Skin epidermis (tissue), 12 donors: ENCODE measurements around the gene GPS1.

Experiments
- H3K27ac ChIP-seq, 21 experiments: fragments of 200-600 bp; sonication (generic) in 11 of 21; one replicate each; pipeline ENCODE4 v1.5.0; 2020; ENCODE audit warnings: mild to moderate bottlenecking in 3 of 21, inconsistent platforms in 2 of 21, moderate library complexity in 2 of 21
- H3K4me3 ChIP-seq, 7 experiments: fragments of 200-600 bp; sonication (generic) in 2 of 7; one replicate each; pipeline ENCODE4 v1.5.0; 2020; ENCODE audit warnings: inconsistent platforms in 2 of 7, mild to moderate bottlenecking in 2 of 7, moderate library complexity in 1 of 7

GPS1 gene

GRCh38 chr17:82065193-82065637 lies 13.5 kb downstream of the GPS1 start:
- peak overlapping the region; percentile 58 to 95 (median 67) for H3K4me3 ChIP-seq
- peak overlapping the region; percentile 18 to 96 (median 89) for H3K27ac ChIP-seq

GRCh38 chr17:82065638-82066303 lies 14.1 kb downstream of the GPS1 start, which contains the start of gene DUS1L:
DUS1L (minus strand) TSS chr17:82065804; CDS start chr17:82065059, 745 bp downstream.
- H3K27ac ChIP-seq: peak within 1 kb of the TSS; percentile 54 to 96 (median 90)
- peak within 1 kb of the TSS; percentile 58 to 95 (median 67) for H3K4me3 ChIP-seq

GRCh38 chr17:82070611-82071010 lies 18.9 kb downstream of the GPS1 start:
- H3K4me3 ChIP-seq: no peak overlapping the region

DNA sequence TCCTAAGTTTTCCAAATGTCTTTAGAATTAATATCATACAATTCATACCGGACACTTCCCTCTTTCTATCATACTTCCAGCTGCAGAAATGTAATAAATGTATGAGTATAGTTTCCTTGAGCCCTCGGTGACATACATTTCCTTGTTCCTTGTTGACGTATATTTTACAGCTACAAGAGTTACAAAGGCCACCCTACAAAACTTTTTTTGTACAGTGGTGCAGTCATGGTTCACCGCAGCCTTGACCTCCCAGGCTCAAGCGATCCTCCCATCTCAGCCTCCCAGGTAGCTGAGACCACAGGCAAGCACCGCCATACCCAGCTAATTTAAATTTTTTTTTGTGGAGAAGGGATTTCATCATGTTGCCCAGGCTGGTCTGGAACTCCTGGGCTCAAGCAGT lies 21.1 kb downstream of the GPS1 start:
- Histone ChIP-seq H3K27ac (no peak overlapping the region), H3K4me3 (no peak overlapping the region)

More at GRCh38 chr17:82070611-82071010, 18.9 kb downstream of the GPS1 start:
- no peak overlapping the region for H3K27ac ChIP-seq

DNA sequence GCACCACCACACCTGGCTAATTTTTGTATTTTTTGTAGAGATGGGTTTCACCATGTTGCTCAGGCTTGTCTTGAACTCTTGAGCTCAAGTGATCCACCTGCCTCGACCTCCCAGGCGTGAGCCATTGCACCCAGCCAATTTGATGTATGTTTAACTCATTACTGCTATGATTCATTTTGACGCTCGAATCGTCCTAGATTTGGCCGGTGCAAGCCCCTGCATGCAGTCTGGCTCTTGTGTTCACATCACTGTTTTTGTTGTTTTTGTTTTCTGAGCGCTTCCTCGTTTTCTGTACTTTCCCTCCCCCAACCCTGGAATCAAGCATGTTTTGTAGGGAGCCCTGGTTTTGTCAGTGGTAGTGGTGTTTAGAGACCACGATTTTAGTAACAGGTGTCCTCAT lies 21.7 kb downstream of the GPS1 start:
- H3K27ac ChIP-seq: no peak overlapping the region
- H3K4me3 ChIP-seq: no peak overlapping the region

GRCh38 chr17:82076018-82076784 lies 24.5 kb downstream of the GPS1 start:
- H3K27ac ChIP-seq: no peak overlapping the region
- H3K4me3 ChIP-seq: no peak overlapping the region

DNA sequence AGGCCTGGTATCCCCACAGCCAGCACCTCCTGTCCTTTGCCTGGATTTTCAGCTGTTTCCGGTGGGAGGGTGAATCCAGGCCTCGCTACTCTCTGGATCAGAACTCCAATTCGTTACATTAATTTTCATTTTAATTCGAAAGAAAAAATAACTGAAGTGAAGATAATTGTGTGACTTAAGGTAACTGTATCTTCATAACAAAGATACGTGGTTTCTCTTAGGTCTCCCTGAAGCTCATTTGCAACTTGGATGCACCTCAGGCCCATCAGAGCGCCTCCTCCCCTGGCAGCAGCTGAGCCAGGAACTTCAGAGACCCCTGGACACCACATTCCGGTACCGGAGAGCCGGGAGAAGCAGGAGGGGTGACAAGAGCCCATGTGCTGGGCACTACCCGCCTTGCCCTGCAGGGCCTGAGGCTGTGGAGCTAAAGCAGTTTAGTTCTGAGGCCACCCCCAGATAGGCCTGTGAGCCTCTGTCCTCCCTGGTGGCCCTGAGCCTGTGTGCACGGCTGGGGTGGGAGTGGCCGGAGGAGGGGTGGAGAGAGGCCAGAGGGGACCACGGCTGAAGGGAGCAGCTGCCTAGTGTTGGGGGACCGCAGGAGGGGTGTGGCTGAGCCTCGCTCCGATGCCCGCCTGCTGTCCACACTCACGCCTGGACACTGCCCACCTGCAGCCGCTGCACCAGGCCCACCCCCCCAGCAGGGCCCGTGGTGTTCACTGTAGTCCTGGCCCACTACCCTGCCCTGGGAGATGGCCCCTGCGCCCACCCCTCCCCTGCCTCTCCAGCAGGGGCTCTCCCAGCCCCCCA lies 25.3 kb downstream of the GPS1 start:
- no peak overlapping the region for H3K4me3 ChIP-seq

GRCh38 chr17:82077617-82078358 lies 26.1 kb downstream of the GPS1 start:
- Histone ChIP-seq H3K4me3 (no peak overlapping the region), H3K27ac (peak overlapping the region in 1 of 21 experiments; percentile 30)

More for the DNA sequence above, 25.3 kb downstream of the GPS1 start:
- no peak overlapping the region for H3K27ac ChIP-seq

GRCh38 chr17:82078433-82078832 lies 26.7 kb downstream of the GPS1 start:
- Histone ChIP-seq H3K4me3 (no peak overlapping the region), H3K27ac (peak overlapping the region in 1 of 21 experiments; percentile 30)

DNA sequence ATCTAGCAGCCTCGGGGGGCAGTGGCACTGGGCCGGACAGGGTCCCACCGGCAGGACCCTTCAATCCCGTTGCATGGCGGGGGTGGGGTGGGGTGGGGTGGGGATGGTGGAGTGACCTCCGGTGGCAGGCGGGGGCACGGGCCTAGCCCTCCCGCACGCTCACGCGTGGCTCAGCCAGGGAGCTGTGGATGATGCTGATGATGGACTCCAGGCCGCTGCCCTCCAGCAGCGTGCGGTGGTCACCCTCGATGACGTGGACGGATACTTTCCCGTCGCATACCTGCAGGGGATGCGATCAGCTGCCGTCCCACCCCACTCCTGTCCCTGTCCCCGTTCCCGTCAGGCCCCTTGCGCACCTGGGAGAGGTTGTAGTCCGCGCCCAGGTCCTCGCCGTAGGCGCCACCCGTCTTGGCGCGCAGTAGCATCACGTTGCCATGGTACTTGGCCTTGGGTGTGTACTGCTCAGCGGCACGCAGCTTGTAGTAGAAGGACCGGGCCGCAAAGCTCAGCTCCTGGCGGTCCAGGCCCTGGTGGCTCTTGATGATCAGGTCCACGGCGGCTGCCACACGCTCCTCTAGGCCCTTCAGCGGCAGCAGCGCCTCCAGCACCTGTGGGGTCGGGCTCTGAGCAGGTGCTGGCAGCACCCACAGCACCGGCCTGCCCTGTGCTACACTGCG lies 27.4 kb downstream of the GPS1 start:
- H3K27ac ChIP-seq: no peak overlapping the region
- no peak overlapping the region for H3K4me3 ChIP-seq

DNA sequence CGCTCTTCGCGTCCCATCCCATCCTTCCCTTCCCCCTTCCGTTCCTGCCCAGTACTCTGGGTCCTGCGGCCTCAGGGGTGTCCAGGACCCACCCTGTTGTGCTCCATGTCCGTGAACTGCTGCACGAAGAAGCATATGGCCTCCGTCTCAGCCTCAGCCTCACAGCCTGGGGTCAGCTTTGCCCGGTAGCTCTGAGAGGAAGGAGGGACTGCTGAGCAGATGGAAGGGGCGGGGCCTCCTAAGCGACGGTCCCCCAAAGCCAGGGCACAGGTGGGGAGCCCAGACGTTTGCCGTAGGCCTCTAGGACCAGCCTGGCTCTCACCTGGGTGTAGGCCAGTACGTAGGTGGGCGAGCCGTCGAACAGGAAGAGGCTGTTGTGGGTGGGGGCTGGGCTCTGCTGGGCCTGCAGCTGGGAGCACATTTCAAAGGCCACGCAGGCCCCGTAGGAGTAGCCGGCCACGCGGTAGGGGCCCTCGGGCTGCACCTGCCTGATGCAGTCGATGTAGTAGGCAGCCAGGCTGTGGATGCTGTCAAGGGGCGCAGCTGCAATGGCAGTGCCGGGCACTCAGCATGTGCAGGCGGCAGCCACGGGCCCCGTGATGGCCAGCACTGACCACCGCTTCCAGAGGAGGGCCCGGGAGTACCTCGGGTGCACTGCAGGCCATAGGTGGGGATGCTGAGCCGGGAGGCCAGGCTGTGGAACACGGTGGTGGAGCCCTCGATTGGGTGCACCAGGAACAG lies 28.5 kb downstream of the GPS1 start:
- no peak overlapping the region for H3K4me3 ChIP-seq
- no peak overlapping the region for H3K27ac ChIP-seq

GRCh38 chr17:82080789-82081464 lies 29.2 kb downstream of the GPS1 start:
- Histone ChIP-seq H3K4me3 (no peak overlapping the region), H3K27ac (no peak overlapping the region)

- Histone ChIP-seq H3K27ac (no peak overlapping the region), H3K4me3 (no peak overlapping the region)
Measured at GRCh38 chr17:82081546-82081945, 29.8 kb downstream of the GPS1 start.

DNA sequence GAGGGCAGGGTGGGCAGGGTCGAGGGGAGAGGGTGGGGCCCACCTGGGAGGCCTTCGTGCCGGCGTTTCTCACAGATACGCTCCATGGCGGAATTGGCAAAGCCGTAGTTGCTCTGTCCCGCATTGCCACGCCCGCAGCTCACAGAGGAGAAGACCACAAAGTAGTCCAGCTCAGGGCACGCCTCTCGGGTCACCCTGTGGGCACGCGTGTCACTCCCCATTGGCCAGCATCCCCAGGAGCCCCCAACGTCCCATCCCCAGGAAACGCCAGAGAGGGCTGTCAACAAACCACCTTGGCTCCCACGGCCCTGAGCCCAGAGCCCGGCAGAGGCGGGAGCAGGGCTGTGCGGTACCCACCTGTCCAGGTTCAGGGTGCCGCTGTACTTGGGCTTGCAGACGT lies 30.3 kb downstream of the GPS1 start:
- no peak overlapping the region for H3K4me3 ChIP-seq
- H3K27ac ChIP-seq: no peak overlapping the region

- no peak overlapping the region for H3K27ac ChIP-seq
- H3K4me3 ChIP-seq: no peak overlapping the region
Measured at GRCh38 chr17:82082456-82082855, 30.8 kb downstream of the GPS1 start.

DNA sequence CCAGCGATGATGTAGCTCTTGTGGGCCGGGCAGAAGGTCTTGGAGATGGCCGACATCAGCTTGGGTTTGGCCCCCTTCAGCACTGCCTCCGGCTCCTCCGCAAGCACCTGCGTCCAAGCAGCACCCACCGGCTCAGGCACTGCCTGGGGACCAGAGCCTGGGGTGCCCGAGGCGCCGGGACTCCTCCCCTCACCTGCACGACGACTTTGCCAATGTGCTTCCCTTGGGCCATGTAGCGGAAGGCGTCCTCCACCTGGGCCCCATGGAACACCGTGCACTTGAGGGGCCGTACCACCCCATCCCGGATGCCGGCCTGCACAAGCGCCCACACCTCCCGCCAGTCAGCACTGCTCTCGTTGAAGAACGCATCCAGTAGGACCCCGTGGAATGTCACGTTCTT lies 31.3 kb downstream of the GPS1 start:
- Histone ChIP-seq H3K4me3 (no peak overlapping the region), H3K27ac (no peak overlapping the region)

GRCh38 chr17:82083533-82084359 lies 32.0 kb downstream of the GPS1 start:
- Histone ChIP-seq H3K27ac (no peak overlapping the region), H3K4me3 (no peak overlapping the region)
